ENCODE results near the gene CORT. TPM values are rescaled to one million over a fixed set of nuclear protein-coding genes. Genes with fewer than 3 reads are reported as not detected.

Gene CORT
- polyA plus RNA-seq, 2 of the 4 experiments (the other 2 are of a cell fraction): 0.10 to 0.30 TPM

DNA sequence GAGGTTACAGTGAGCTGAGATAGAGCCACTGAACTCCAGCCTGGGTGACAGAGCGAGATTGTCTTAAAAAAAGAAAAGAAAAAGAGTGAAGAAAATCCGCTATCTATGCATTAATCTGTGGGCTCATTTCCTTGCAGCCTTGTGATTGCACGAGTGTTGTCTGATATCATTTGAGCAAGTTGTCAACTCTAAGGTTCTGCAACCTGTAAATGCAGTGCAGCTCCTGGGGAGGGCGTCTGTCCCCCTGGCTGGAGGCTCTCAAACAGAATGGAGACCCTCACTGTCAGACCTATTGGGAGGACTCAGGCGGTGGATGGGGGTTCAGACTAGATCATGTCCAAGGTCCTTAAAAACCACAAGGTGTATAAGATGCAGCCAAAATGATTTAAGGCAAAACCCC, 6.2 kb downstream of the CORT start:
- TF ChIP-seq, protein P1, sequence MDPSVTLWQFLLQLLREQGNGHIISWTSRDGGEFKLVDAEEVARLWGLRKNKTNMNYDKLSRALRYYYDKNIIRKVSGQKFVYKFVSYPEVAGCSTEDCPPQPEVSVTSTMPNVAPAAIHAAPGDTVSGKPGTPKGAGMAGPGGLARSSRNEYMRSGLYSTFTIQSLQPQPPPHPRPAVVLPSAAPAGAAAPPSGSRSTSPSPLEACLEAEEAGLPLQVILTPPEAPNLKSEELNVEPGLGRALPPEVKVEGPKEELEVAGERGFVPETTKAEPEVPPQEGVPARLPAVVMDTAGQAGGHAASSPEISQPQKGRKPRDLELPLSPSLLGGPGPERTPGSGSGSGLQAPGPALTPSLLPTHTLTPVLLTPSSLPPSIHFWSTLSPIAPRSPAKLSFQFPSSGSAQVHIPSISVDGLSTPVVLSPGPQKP (IDR thresholded peaks at IDR 0.05; ENCODE audit: low read depth, low read length): no peak
- TF ChIP-seq FOSB (CRISPR knock-in tag; IDR thresholded peaks at IDR 0.05) (no peak), CHD2 (IDR thresholded peaks at IDR 0.05; ENCODE audit: low read length, partially characterized antibody) (no peak), ZSCAN20 (CRISPR knock-in tag; IDR thresholded peaks at IDR 0.05) (no peak), GATA3 (IDR thresholded peaks at IDR 0.05; ENCODE audit: borderline replicate concordance) (no peak), MAFK (IDR thresholded peaks at IDR 0.05; ENCODE audit: partially characterized antibody) (no peak), EHMT2 (IDR thresholded peaks at IDR 0.05; ENCODE audit: low read depth) (no peak), HOXB5 (CRISPR knock-in tag; IDR thresholded peaks at IDR 0.05) (no peak), ZC3H11A (IDR thresholded peaks at IDR 0.05) (no peak), TP53 (CRISPR knock-in tag; IDR thresholded peaks at IDR 0.05) (no peak)
- TF ChIP-seq, protein P2, sequence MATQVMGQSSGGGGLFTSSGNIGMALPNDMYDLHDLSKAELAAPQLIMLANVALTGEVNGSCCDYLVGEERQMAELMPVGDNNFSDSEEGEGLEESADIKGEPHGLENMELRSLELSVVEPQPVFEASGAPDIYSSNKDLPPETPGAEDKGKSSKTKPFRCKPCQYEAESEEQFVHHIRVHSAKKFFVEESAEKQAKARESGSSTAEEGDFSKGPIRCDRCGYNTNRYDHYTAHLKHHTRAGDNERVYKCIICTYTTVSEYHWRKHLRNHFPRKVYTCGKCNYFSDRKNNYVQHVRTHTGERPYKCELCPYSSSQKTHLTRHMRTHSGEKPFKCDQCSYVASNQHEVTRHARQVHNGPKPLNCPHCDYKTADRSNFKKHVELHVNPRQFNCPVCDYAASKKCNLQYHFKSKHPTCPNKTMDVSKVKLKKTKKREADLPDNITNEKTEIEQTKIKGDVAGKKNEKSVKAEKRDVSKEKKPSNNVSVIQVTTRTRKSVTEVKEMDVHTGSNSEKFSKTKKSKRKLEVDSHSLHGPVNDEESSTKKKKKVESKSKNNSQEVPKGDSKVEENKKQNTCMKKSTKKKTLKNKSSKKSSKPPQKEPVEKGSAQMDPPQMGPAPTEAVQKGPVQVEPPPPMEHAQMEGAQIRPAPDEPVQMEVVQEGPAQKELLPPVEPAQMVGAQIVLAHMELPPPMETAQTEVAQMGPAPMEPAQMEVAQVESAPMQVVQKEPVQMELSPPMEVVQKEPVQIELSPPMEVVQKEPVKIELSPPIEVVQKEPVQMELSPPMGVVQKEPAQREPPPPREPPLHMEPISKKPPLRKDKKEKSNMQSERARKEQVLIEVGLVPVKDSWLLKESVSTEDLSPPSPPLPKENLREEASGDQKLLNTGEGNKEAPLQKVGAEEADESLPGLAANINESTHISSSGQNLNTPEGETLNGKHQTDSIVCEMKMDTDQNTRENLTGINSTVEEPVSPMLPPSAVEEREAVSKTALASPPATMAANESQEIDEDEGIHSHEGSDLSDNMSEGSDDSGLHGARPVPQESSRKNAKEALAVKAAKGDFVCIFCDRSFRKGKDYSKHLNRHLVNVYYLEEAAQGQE (IDR thresholded peaks at IDR 0.05): no peak
- TF ChIP-seq, protein P3, sequence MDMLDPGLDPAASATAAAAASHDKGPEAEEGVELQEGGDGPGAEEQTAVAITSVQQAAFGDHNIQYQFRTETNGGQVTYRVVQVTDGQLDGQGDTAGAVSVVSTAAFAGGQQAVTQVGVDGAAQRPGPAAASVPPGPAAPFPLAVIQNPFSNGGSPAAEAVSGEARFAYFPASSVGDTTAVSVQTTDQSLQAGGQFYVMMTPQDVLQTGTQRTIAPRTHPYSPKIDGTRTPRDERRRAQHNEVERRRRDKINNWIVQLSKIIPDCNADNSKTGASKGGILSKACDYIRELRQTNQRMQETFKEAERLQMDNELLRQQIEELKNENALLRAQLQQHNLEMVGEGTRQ (IDR thresholded peaks at IDR 0.05): no peak
- TF ChIP-seq, protein P4, sequence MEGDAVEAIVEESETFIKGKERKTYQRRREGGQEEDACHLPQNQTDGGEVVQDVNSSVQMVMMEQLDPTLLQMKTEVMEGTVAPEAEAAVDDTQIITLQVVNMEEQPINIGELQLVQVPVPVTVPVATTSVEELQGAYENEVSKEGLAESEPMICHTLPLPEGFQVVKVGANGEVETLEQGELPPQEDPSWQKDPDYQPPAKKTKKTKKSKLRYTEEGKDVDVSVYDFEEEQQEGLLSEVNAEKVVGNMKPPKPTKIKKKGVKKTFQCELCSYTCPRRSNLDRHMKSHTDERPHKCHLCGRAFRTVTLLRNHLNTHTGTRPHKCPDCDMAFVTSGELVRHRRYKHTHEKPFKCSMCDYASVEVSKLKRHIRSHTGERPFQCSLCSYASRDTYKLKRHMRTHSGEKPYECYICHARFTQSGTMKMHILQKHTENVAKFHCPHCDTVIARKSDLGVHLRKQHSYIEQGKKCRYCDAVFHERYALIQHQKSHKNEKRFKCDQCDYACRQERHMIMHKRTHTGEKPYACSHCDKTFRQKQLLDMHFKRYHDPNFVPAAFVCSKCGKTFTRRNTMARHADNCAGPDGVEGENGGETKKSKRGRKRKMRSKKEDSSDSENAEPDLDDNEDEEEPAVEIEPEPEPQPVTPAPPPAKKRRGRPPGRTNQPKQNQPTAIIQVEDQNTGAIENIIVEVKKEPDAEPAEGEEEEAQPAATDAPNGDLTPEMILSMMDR (IDR thresholded peaks at IDR 0.05): no peak
- TF ChIP-seq, protein P5, sequence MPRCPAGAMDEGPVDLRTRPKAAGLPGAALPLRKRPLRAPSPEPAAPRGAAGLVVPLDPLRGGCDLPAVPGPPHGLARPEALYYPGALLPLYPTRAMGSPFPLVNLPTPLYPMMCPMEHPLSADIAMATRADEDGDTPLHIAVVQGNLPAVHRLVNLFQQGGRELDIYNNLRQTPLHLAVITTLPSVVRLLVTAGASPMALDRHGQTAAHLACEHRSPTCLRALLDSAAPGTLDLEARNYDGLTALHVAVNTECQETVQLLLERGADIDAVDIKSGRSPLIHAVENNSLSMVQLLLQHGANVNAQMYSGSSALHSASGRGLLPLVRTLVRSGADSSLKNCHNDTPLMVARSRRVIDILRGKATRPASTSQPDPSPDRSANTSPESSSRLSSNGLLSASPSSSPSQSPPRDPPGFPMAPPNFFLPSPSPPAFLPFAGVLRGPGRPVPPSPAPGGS (IDR thresholded peaks at IDR 0.05): no peak
- 77% methylated on average over 5 of the region's 5 CpGs for WGBS (ENCODE audit: missing lambda C conversion rate)
- Histone ChIP-seq H3K9me3 (no peaks in the 10 kb centered on the region), H3K4me1 (peaks cover 18% of the 10 kb centered on the region), H3K27ac (no peak overlapping the region), H3K4me3 (no peak overlapping the region), H3K4me2 (no peak overlapping the region)
- CTCF ChIA-PET: interaction anchor here (1.2 to 1.3 kb wide), 2 partner anchors 10 to 25 kb away, joined by 3 to 4 read pairs; partner anchors contain the start of gene CENPS
- FAIRE-seq: no peak
- no peak for ATAC-seq
- DNase-seq (ENCODE audit: low read depth in 1 of 2, low spot score in 1 of 2): no peak
- POLR2A ChIA-PET: interaction anchor here (0.6 kb wide), 1 partner anchor 20 kb away, joined by 3 read pairs; no protein-coding TSS in a partner anchor

DNA sequence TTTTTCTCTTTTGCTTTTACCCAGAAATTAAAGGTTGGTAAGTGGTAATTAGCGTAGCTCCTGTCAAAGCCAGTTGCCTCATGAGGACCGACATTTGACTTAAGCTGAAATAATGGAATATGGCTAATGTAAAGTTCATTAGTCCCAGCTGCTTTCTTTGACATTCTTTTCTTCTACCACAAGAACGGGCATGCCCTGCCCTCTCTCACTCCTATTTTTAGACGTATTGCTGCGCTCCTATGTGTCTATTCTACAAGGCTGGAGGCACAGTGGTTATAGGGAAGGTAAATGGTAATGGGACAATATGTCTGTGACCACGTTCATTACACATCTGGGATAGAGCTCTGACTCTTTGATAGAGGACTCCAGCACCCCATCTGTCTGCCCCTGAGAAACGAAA, 6.8 kb downstream of the CORT start:
- Histone ChIP-seq H3K27ac (no peak overlapping the region), H3K4me1 (peaks cover 18% of the 10 kb centered on the region), H3K4me3 (no peak overlapping the region), H3K4me2 (no peak overlapping the region), H3K9me3 (no peaks in the 10 kb centered on the region)
- no peak for DNase-seq (ENCODE audit: low read depth in 1 of 2, low spot score in 1 of 2)
- WGBS (ENCODE audit: missing lambda C conversion rate): 88% methylated on average over 7 of the region's 7 CpGs
- no peak for FAIRE-seq
- no peak; a peak in 1 of 6 replicates for ATAC-seq
- CTCF ChIA-PET: interaction anchor here (1.2 to 1.3 kb wide), 2 partner anchors 10 to 26 kb away, joined by 3 to 4 read pairs; partner anchors contain the start of gene CENPS
- POLR2A ChIA-PET: interaction anchor here (0.6 kb wide), 1 partner anchor 20 kb away, joined by 3 read pairs; no protein-coding TSS in a partner anchor
- no peak for TF ChIP-seq FOXS1 (CRISPR knock-in tag; IDR thresholded peaks at IDR 0.05)
- TF ChIP-seq, protein P5 (IDR thresholded peaks at IDR 0.05): no peak
- TF ChIP-seq, protein P6, sequence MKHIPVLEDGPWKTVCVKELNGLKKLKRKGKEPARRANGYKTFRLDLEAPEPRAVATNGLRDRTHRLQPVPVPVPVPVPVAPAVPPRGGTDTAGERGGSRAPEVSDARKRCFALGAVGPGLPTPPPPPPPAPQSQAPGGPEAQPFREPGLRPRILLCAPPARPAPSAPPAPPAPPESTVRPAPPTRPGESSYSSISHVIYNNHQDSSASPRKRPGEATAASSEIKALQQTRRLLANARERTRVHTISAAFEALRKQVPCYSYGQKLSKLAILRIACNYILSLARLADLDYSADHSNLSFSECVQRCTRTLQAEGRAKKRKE (CRISPR knock-in tag; IDR thresholded peaks at IDR 0.05; ENCODE audit: low read depth): no peak
- no peak for TF ChIP-seq CHD4 (IDR thresholded peaks at IDR 0.05; ENCODE audit: borderline replicate concordance)
- TF ChIP-seq CBX2 (IDR thresholded peaks at IDR 0.05; ENCODE audit: borderline replicate concordance, low read depth): no peak
- TF ChIP-seq HOXB13 (CRISPR knock-in tag; IDR thresholded peaks at IDR 0.05; ENCODE audit: low read depth): no peak
- TF ChIP-seq, protein P7, sequence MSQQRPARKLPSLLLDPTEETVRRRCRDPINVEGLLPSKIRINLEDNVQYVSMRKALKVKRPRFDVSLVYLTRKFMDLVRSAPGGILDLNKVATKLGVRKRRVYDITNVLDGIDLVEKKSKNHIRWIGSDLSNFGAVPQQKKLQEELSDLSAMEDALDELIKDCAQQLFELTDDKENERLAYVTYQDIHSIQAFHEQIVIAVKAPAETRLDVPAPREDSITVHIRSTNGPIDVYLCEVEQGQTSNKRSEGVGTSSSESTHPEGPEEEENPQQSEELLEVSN (IDR thresholded peaks at IDR 0.05; ENCODE audit: borderline replicate concordance, low read depth): no peak
- TF ChIP-seq, protein P8, sequence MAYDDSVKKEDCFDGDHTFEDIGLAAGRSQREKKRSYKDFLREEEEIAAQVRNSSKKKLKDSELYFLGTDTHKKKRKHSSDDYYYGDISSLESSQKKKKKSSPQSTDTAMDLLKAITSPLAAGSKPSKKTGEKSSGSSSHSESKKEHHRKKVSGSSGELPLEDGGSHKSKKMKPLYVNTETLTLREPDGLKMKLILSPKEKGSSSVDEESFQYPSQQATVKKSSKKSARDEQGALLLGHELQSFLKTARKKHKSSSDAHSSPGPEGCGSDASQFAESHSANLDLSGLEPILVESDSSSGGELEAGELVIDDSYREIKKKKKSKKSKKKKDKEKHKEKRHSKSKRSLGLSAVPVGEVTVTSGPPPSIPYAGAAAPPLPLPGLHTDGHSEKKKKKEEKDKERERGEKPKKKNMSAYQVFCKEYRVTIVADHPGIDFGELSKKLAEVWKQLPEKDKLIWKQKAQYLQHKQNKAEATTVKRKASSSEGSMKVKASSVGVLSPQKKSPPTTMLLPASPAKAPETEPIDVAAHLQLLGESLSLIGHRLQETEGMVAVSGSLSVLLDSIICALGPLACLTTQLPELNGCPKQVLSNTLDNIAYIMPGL (CRISPR knock-in tag; IDR thresholded peaks at IDR 0.05; ENCODE audit: borderline replicate concordance): no peak
- no peak for TF ChIP-seq NFE2L2 (conservative IDR thresholded peaks at IDR 0.05; ENCODE audit: low read length)

Data from A549 (cell line).